ENCODE measurements around the gene FARS2.

DNA sequence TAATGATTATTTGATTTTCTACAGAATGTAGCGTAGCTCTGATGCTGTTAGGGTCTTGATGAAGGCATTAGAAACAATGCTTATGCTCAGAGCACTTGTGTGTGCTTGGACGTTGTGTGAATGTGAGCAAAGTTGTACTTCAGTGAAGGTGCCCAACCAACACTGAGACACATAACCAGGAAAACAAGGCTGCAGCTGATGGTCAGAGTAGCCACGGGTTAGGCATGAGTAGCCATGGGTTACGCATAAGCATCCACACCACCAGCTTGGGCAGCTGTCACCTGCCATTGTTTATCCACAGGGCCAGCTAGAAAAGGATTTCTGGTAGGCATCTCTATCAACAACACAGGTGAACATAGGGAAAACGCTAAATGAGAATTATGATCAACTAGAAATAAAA is 418.8 kb downstream of the FARS2 start:
- TF ChIP-seq, protein P1, sequence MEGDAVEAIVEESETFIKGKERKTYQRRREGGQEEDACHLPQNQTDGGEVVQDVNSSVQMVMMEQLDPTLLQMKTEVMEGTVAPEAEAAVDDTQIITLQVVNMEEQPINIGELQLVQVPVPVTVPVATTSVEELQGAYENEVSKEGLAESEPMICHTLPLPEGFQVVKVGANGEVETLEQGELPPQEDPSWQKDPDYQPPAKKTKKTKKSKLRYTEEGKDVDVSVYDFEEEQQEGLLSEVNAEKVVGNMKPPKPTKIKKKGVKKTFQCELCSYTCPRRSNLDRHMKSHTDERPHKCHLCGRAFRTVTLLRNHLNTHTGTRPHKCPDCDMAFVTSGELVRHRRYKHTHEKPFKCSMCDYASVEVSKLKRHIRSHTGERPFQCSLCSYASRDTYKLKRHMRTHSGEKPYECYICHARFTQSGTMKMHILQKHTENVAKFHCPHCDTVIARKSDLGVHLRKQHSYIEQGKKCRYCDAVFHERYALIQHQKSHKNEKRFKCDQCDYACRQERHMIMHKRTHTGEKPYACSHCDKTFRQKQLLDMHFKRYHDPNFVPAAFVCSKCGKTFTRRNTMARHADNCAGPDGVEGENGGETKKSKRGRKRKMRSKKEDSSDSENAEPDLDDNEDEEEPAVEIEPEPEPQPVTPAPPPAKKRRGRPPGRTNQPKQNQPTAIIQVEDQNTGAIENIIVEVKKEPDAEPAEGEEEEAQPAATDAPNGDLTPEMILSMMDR (optimal IDR thresholded peaks at IDR 0.05 in 1 of 3, IDR thresholded peaks at IDR 0.05 in 1 of 3, conservative IDR thresholded peaks at IDR 0.05 in 1 of 3; ENCODE audit: extremely low read depth in 1 of 3, insufficient read depth in 2 of 3, low read length in 3 of 3): no peak
- no peak for TF ChIP-seq EZH2 (IDR thresholded peaks at IDR 0.05; ENCODE audit: low read length)
